Stomach (tissue), 4 donors: ENCODE data around the gene ADARB2.

Source experiments
- CTCF ChIP-seq, 7 experiments: fragments of 450-650 bp in 4 of 7; fragments of 200-600 bp in 3 of 7; sonication (generic) in 3 of 7; IDR thresholded peaks; one replicate each; pipeline ENCODE4 v1.5.1; 2016 to 2019; ENCODE audit warnings: antibody characterized with exemption in 7 of 7, control low read depth in 2 of 7, mild to moderate bottlenecking in 1 of 7
- POLR2A ChIP-seq, 4 donors: fragments of 450-650 bp; IDR thresholded peaks; one replicate each; pipeline ENCODE4 v1.6.1; 2016; ENCODE audit warnings: antibody characterized with exemption in 4 of 4, control low read depth in 2 of 4, mild to moderate bottlenecking in 1 of 4, moderate library complexity in 1 of 4
- POLR2AphosphoS5 ChIP-seq, 3 donors: sonication (generic); formaldehyde crosslinking; IDR thresholded peaks; one replicate each; pipeline ENCODE4 v1.6.1; 2016; ENCODE audit warnings: antibody characterized with exemption in 3 of 3

- TF ChIP-seq CTCF (IDR thresholded peaks at IDR 0.05): no peak
- TF ChIP-seq POLR2A (IDR thresholded peaks at IDR 0.05): no peak
- TF ChIP-seq POLR2AphosphoS5 (IDR thresholded peaks at IDR 0.05): no peak
These were observed 161.7 kb downstream of the ADARB2 start for GRCh38 chr10:1575481-1576244.
